ENCODE data around the gene TIMM10. TPM values are rescaled to one million over a fixed set of nuclear protein-coding genes. Genes with fewer than 3 reads are reported as not detected.

Gene TIMM10
- total RNA-seq, 1 experiment from 2014 or later: 80.3 TPM

DNA sequence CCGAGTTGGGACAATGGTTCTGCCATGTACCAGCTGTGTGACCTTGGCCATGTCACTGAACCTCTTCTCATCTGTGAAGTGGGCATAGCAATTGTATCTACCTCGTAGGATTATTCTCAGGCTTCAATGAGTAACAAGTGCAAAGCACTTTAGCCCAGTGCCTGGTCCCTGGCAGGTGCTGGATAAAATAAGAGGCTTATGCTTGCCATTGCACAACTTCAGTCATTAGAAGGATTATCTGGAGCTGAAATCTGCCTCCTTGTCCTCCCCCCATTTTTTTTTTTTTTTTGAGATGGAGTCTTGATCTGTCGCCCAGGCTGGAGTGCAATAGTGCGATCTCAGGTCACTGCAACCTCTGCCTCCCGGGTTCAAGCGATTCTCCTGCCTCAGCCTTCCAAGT is 14.0 kb upstream of the TIMM10 start:
- Mint-ChIP-seq H3K36me3 (ENCODE audit: insufficient read depth, unreplicated experiment) (peaks cover under 1% of the 10 kb centered on the region), H3K27ac (ENCODE audit: low read depth, unreplicated experiment) (no peak overlapping the region), H3K9me3 (ENCODE audit: unreplicated experiment) (no peaks in the 10 kb centered on the region), H3K4me3 (ENCODE audit: unreplicated experiment) (no peak overlapping the region), H3K27me3 (ENCODE audit: insufficient read depth, unreplicated experiment) (peaks cover 19% of the 10 kb centered on the region), H3K4me1 (ENCODE audit: insufficient read depth, unreplicated experiment) (peaks cover 7% of the 10 kb centered on the region)
- TF ChIP-seq, protein P1, sequence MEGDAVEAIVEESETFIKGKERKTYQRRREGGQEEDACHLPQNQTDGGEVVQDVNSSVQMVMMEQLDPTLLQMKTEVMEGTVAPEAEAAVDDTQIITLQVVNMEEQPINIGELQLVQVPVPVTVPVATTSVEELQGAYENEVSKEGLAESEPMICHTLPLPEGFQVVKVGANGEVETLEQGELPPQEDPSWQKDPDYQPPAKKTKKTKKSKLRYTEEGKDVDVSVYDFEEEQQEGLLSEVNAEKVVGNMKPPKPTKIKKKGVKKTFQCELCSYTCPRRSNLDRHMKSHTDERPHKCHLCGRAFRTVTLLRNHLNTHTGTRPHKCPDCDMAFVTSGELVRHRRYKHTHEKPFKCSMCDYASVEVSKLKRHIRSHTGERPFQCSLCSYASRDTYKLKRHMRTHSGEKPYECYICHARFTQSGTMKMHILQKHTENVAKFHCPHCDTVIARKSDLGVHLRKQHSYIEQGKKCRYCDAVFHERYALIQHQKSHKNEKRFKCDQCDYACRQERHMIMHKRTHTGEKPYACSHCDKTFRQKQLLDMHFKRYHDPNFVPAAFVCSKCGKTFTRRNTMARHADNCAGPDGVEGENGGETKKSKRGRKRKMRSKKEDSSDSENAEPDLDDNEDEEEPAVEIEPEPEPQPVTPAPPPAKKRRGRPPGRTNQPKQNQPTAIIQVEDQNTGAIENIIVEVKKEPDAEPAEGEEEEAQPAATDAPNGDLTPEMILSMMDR (IDR thresholded peaks at IDR 0.05; ENCODE audit: unreplicated experiment): no peak
- DNase-seq (ENCODE audit: unreplicated experiment): no peak
- ChIA-PET POLR2A (interaction anchor here (0.9 to 2.1 kb wide), 2 partner anchors 21 to 87 kb away, joined by 3 to 5 read pairs; no protein-coding TSS in a partner anchor), CTCF (interaction anchor here (0.6 to 2.0 kb wide), 3 partner anchors 24 to 153 kb away, joined by 3 to 7 read pairs (median 3); partner anchors contain the start of gene UBE2L6)
- intact Hi-C loops (cut with micrococcal nuclease): no loop called here
- no TSS peak for BruUV-seq (replicated peaks)

DNA sequence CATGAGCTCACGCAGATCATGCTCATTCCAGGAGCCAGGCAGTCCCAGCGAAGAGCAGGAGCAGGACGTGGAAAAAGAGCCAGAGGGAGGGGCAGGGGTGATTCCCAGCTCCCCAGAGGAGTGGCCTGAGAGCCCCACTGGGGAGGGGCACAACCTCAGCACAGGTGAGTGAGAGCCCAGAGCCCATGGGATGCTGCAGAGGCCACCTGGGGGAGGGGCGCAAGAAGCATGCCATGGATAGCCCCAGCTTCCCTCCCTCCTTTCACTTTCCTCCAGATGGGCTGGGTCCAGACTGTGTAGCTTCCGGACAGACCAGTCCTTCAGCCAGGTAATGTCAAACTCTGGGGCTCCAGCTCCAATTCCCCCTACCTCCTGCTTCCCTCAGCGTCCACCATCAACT is 13.0 kb upstream of the TIMM10 start:
- TF ChIP-seq, protein P1 (IDR thresholded peaks at IDR 0.05; ENCODE audit: unreplicated experiment): no peak
- Mint-ChIP-seq H3K4me3 (ENCODE audit: unreplicated experiment) (no peak overlapping the region), H3K9me3 (ENCODE audit: unreplicated experiment) (no peaks in the 10 kb centered on the region), H3K27ac (ENCODE audit: low read depth, unreplicated experiment) (no peak overlapping the region), H3K27me3 (ENCODE audit: insufficient read depth, unreplicated experiment) (peaks cover 19% of the 10 kb centered on the region), H3K4me1 (ENCODE audit: insufficient read depth, unreplicated experiment) (peaks cover 7% of the 10 kb centered on the region), H3K36me3 (ENCODE audit: insufficient read depth, unreplicated experiment) (no peaks in the 10 kb centered on the region)
- ChIA-PET POLR2A (interaction anchor here (0.7 to 0.8 kb wide), 2 partner anchors 12 to 61 kb away, joined by 3 to 4 read pairs; no protein-coding TSS in a partner anchor), CTCF (interaction anchor here (0.5 to 1.0 kb wide), 5 partner anchors 14 to 831 kb away, joined by 3 to 4 read pairs (median 3); no protein-coding TSS in a partner anchor)
- no peak for DNase-seq (ENCODE audit: unreplicated experiment)
- no TSS peak for BruUV-seq (replicated peaks)
- intact Hi-C loops (cut with micrococcal nuclease): no loop called here

DNA sequence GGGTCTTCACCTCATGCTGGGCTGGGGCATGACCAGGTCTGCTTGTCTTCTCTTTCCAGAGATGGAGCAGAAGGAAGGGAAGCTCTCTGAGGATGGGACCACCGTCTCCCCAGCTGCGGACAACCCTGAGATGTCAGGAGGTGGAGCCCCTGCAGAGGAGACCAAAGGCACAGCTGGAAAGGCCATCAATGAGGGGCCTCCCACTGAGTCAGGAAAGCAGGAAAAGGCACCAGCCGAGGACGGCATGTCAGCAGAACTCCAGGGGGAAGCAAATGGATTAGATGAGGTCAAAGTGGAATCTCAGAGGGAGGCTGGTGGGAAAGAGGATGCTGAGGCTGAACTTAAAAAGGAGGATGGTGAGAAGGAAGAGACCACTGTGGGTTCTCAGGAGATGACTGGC is 12.0 kb upstream of the TIMM10 start:
- POLR2A ChIA-PET: no interaction called here
- H3K27ac Mint-ChIP-seq (ENCODE audit: low read depth, unreplicated experiment): no peak overlapping the region
- CTCF ChIA-PET: interaction anchor here (1.5 to 1.7 kb wide), 2 partner anchors 16 to 102 kb away, joined by 3 to 4 read pairs; no protein-coding TSS in a partner anchor
- no TSS peak for BruUV-seq (replicated peaks)
- no peaks in the 10 kb centered on the region for H3K36me3 Mint-ChIP-seq (ENCODE audit: insufficient read depth, unreplicated experiment)
- DNase-seq (ENCODE audit: unreplicated experiment): no peak
- TF ChIP-seq, protein P1 (IDR thresholded peaks at IDR 0.05; ENCODE audit: unreplicated experiment): no peak
- H3K27me3 Mint-ChIP-seq (ENCODE audit: insufficient read depth, unreplicated experiment): peaks cover 19% of the 10 kb centered on the region
- no peak overlapping the region for H3K4me3 Mint-ChIP-seq (ENCODE audit: unreplicated experiment)
- H3K4me1 Mint-ChIP-seq (ENCODE audit: insufficient read depth, unreplicated experiment): peaks cover 6% of the 10 kb centered on the region
- intact Hi-C loops (cut with micrococcal nuclease): no loop called here
- no peaks in the 10 kb centered on the region for H3K9me3 Mint-ChIP-seq (ENCODE audit: unreplicated experiment)

- POLR2A ChIA-PET: no interaction called here
- CTCF ChIA-PET: interaction anchor here (1.5 to 1.7 kb wide), 2 partner anchors 14 to 103 kb away, joined by 3 to 4 read pairs; no protein-coding TSS in a partner anchor
Measured at GRCh38 chr11:57541169-57541568, 10.6 kb upstream of the TIMM10 start.

More at GRCh38 chr11:57541169-57541568, 10.6 kb upstream of the TIMM10 start:
- intact Hi-C loops (cut with micrococcal nuclease): no loop called here
- BruUV-seq (replicated peaks): no TSS peak
- Mint-ChIP-seq H3K4me1 (ENCODE audit: insufficient read depth, unreplicated experiment) (no peaks in the 10 kb centered on the region), H3K36me3 (ENCODE audit: insufficient read depth, unreplicated experiment) (no peaks in the 10 kb centered on the region), H3K9me3 (ENCODE audit: unreplicated experiment) (no peaks in the 10 kb centered on the region), H3K4me3 (ENCODE audit: unreplicated experiment) (no peak overlapping the region), H3K27me3 (ENCODE audit: insufficient read depth, unreplicated experiment) (peaks cover 31% of the 10 kb centered on the region), H3K27ac (ENCODE audit: low read depth, unreplicated experiment) (no peak overlapping the region)
- TF ChIP-seq, protein P1 (IDR thresholded peaks at IDR 0.05; ENCODE audit: unreplicated experiment): no peak
- no peak for DNase-seq (ENCODE audit: unreplicated experiment)

Measured in MCF 10A (cell line).